Fibroblast of villous mesenchyme (primary cell): Measurements from ENCODE around the gene ZNF418. TPM values are rescaled to one million over a fixed set of nuclear protein-coding genes. Genes with fewer than 3 reads are reported as not detected.

ENCODE experiments used
- DNase-seq: peaks from one replicate; pipeline ENCODE4 v3.0.0-alpha.2; 2010; ENCODE audit warnings: low read depth
- H3K4me3 ChIP-seq: 2 replicates; pipeline ENCODE4 v1.5.1; 2011; ENCODE audit warnings: low read depth, mild to moderate bottlenecking, low read length
- CTCF ChIP-seq: IDR thresholded peaks from 2 replicates; pipeline ENCODE4 v1.5.1; 2012; ENCODE audit warnings: low read depth, mild to moderate bottlenecking, low read length; ENCODE audit not compliant: insufficient read depth
- total RNA-seq: library from RNA; depleted of rRNA; stranded (reverse); fragments of >200 nt; gene quantifications from 2 replicates; pipeline ENCODE4 v1.2.3, GENCODE V29; 2012

The ZNF418 gene
- total RNA-seq, 1 donor: 5.2 TPM

- TF ChIP-seq CTCF: no peak
- H3K4me3 ChIP-seq: no peak overlapping the region
- DNase-seq: no peak
These were observed 14.5 kb upstream of the ZNF418 start for GRCh38 chr19:57949702-57950101.

- DNase-seq: no peak
- no peak overlapping the region for H3K4me3 ChIP-seq
- no peak for TF ChIP-seq CTCF
These were observed 14.1 kb upstream of the ZNF418 start for GRCh38 chr19:57949296-57949695.

- peak; percentile 54 for TF ChIP-seq CTCF
- peak within 1 kb of the TSS; percentile 93 for H3K4me3 ChIP-seq
- peak; percentile 97 for DNase-seq
These were observed 12.4 kb upstream of the ZNF418 start, which contains the start of gene ZNF256 for GRCh38 chr19:57947419-57948134. TSS of gene ZNF256 (minus strand) at chr19:57947706. CDS start at chr19:57947474, 232 bp downstream.

- TF ChIP-seq CTCF: no peak
- H3K4me3 ChIP-seq: peak overlapping the region; percentile 93
- no peak for DNase-seq
These were observed 11.9 kb upstream of the ZNF418 start for GRCh38 chr19:57947088-57947418.

- TF ChIP-seq CTCF: no peak
- no peak for DNase-seq
- peak overlapping the region; percentile 93 for H3K4me3 ChIP-seq
These were observed 11.1 kb upstream of the ZNF418 start for GRCh38 chr19:57946316-57946715.

GRCh38 chr19:57941593-57941992 is 6.4 kb upstream of the ZNF418 start:
- no peak for TF ChIP-seq CTCF
- no peak overlapping the region for H3K4me3 ChIP-seq
- DNase-seq: no peak

GRCh38 chr19:57935731-57936130 is 529 bp upstream of the ZNF418 start:
- no peak for DNase-seq
- no peak overlapping the region for H3K4me3 ChIP-seq
- TF ChIP-seq CTCF: no peak
